Endothelial cell of umbilical vein (primary cell): ENCODE results near the gene COG5. TPM values are rescaled to one million over a fixed set of nuclear protein-coding genes. Genes with fewer than 3 reads are reported as not detected.

ENCODE experiments used
- BruUV-seq: library from RNA; stranded (reverse); fragments of 400-500 nt; replicated peaks from 2 replicates; lab custom pipeline; 2021; lab: Mats Ljungman, UMichigan
- CTCF ChIA-PET: fragments of 300-600, 350-600 bp; sonication (Branson Sonifier 250); formaldehyde crosslinking; loops from one replicate; lab custom pipeline; 2021; ENCODE audit warnings: antibody characterized with exemption, inconsistent platforms; lab: Charles Lee
- POLR2A ChIA-PET: fragments of 300-600, 350-600 bp; sonication (Branson Sonifier 250); formaldehyde crosslinking; loops from one replicate; lab custom pipeline; 2021; ENCODE audit warnings: antibody characterized with exemption, inconsistent platforms; lab: Charles Lee
- DNase-seq: peaks from one replicate; pipeline ENCODE4 v3.0.0-alpha.2; 2011; ENCODE audit warnings: low read depth, low spot score
- FAIRE-seq: peaks from 2 replicates; lab custom pipeline; 2011; peaks lifted over from hg19 to GRCh38; lab: Jason Lieb, UNC
- H2AFZ ChIP-seq: 2 replicates; pipeline ENCODE4 v1.6.0; 2012; ENCODE audit warnings: low read depth, low read length, control low read depth, inconsistent platforms
- H3K27ac ChIP-seq: 2 replicates; pipeline ENCODE4 v1.5.1; 2011; ENCODE audit warnings: low read depth, mild to moderate bottlenecking, control low read depth, low read length, moderate library complexity; ENCODE audit not compliant: insufficient read depth
- H3K27me3 ChIP-seq, 2 experiments: 2 replicates each; pipeline versions ENCODE4 v1.6.0 to v1.6.1; 2011; ENCODE audit warnings: low read length in 2 of 2, mixed read lengths in 1 of 2; ENCODE audit not compliant: control insufficient read depth in 2 of 2, insufficient read depth in 2 of 2
- H3K36me3 ChIP-seq, 2 experiments: 2 replicates in 1 of 2; 3 replicates in 1 of 2; pipeline ENCODE4 v1.5.1; 2011; ENCODE audit warnings: low read length in 2 of 2, mild to moderate bottlenecking in 1 of 2, moderate library complexity in 1 of 2; ENCODE audit not compliant: control insufficient read depth in 2 of 2, insufficient read depth in 2 of 2; ENCODE audit errors: extremely low read depth in 1 of 2
- H3K4me1 ChIP-seq: 3 replicates; pipeline ENCODE4 v1.5.1; 2011; ENCODE audit warnings: mild to moderate bottlenecking, low read length; ENCODE audit not compliant: control insufficient read depth, insufficient read depth; ENCODE audit errors: extremely low read depth
- H3K4me2 ChIP-seq: 2 replicates; pipeline ENCODE4 v1.6.1; 2011; ENCODE audit warnings: low read length, control low read depth, mixed read lengths; ENCODE audit not compliant: insufficient read depth
- H3K4me3 ChIP-seq, 3 experiments: fragments of 200-600 bp in 1 of 3; sonication (generic), shearing (Covaris generic) in 1 of 3; replicated peaks in 1 of 3; 2 replicates each; pipeline ENCODE4 v1.5.1; 2011 to 2016; ENCODE audit warnings: control low read depth in 3 of 3, low read length in 3 of 3, mild to moderate bottlenecking in 2 of 3, inconsistent platforms in 1 of 3, low read depth in 1 of 3, moderate library complexity in 1 of 3; ENCODE audit not compliant: insufficient read depth in 1 of 3
- H3K79me2 ChIP-seq: 2 replicates; pipeline ENCODE4 v1.6.0; 2012; ENCODE audit warnings: low read length, inconsistent platforms; ENCODE audit not compliant: control insufficient read depth, insufficient read depth
- H3K9ac ChIP-seq: replicated peaks from 2 replicates; pipeline ENCODE3; 2011; ENCODE audit warnings: low read length, control low read depth; ENCODE audit not compliant: insufficient read depth; ENCODE audit errors: extremely low read depth
- H3K9me1 ChIP-seq: replicated peaks from 3 replicates; pipeline ENCODE4 v1.6.0; 2011; ENCODE audit warnings: mild to moderate bottlenecking, low read length; ENCODE audit not compliant: control insufficient read depth, insufficient read depth; ENCODE audit errors: extremely low read depth
- H3K9me3 ChIP-seq: replicated peaks from 2 replicates; pipeline ENCODE4 v1.5.1; 2012; ENCODE audit warnings: low read length, inconsistent platforms; ENCODE audit not compliant: control insufficient read depth, insufficient read depth
- H4K20me1 ChIP-seq: replicated peaks from 2 replicates; pipeline ENCODE3; 2011; ENCODE audit warnings: mild to moderate bottlenecking, low read length; ENCODE audit not compliant: control insufficient read depth, insufficient read depth; ENCODE audit errors: extremely low read depth
- EZH2 ChIP-seq: IDR thresholded peaks from 2 replicates; pipeline ENCODE4 v1.6.1; 2012; ENCODE audit warnings: borderline replicate concordance, low read depth, mild to moderate bottlenecking, moderate library complexity, low read length, inconsistent platforms; ENCODE audit not compliant: severe bottlenecking
- FOS ChIP-seq: IDR thresholded peaks from 2 replicates; pipeline ENCODE4 v1.6.1; 2011; ENCODE audit warnings: mild to moderate bottlenecking, low read length, moderate library complexity, borderline replicate concordance; ENCODE audit not compliant: insufficient read depth
- GATA2 ChIP-seq: IDR thresholded peaks from 2 replicates; pipeline ENCODE4 v1.7.0; 2011; ENCODE audit warnings: low read depth, mild to moderate bottlenecking, moderate library complexity, mixed read lengths, low read length; ENCODE audit not compliant: insufficient read length, insufficient read depth
- JUN ChIP-seq: IDR thresholded peaks from 2 replicates; pipeline ENCODE4 v1.6.1; 2011; ENCODE audit warnings: borderline replicate concordance, low read depth; ENCODE audit not compliant: insufficient read length, insufficient read depth
- MYC ChIP-seq: IDR thresholded peaks from one replicate; pipeline ENCODE4 v1.6.1; 2011; ENCODE audit warnings: mild to moderate bottlenecking, low read depth, low read length
- POLR2A ChIP-seq: IDR thresholded peaks from 2 replicates; pipeline ENCODE4 v1.6.1; 2012; ENCODE audit warnings: low read depth, mild to moderate bottlenecking, control low read depth, low read length
- POLR2AphosphoS5 ChIP-seq: IDR thresholded peaks from 2 replicates; pipeline ENCODE4 v1.6.1; 2012; ENCODE audit warnings: low read depth, mild to moderate bottlenecking, control low read depth, low read length, moderate library complexity; ENCODE audit not compliant: insufficient read depth
- dilution Hi-C: fragments of 300-500 bp; cut with MboI; formaldehyde crosslinking; loops from one replicate; pipeline ENCODE4 v1.15.0; 2019; ENCODE audit warnings: low sequenced_read_pairs; ENCODE audit not compliant: extremely low pct_ligation_motif_present
- intact Hi-C: fragments of 100-400 bp; cut with micrococcal nuclease; formaldehyde crosslinking; loops from one replicate; pipeline ENCODE4 v1.10.0; 2022
- polyA plus RNA-seq, 4 experiments: library from polyadenylated mRNA; depleted of rRNA in 3 of 4; stranded (reverse) in 3 of 4; unstranded in 1 of 4; fragments of >200 nt; gene quantifications; 2 replicates each; pipeline versions ENCODE4 v1.2.1 to v1.2.3, GENCODE V29; 2011 to 2012; ENCODE audit warnings: missing spikeins in 1 of 4
- total RNA-seq: library from RNA; stranded (reverse); gene quantifications from 2 replicates; pipeline ENCODE4 v1.2.3, GENCODE V29; 2021
- TF ChIP-seq, protein P1 (sequence below), 2 donors: IDR thresholded peaks; 1 replicate in 1 of 2; 2 replicates in 1 of 2; pipeline ENCODE4 v1.5.1; 2011; ENCODE audit warnings: low read length in 2 of 2, mild to moderate bottlenecking in 2 of 2, moderate library complexity in 2 of 2, control low read depth in 1 of 2, inconsistent platforms in 1 of 2, low read depth in 1 of 2; ENCODE audit not compliant: insufficient read depth in 1 of 2; ENCODE audit errors: extremely low read depth in 1 of 2
- TF ChIP-seq, protein P2 (sequence below): IDR thresholded peaks from 2 replicates; pipeline ENCODE4 v1.6.1; 2011; ENCODE audit not compliant: insufficient read depth, insufficient read length

COG5 gene
- total and polyA plus RNA-seq, 2 donors (not counting 3 experiments of a cell fraction or from before 2014, with no cell fraction given) = 18.8 to 45.3 TPM

DNA sequence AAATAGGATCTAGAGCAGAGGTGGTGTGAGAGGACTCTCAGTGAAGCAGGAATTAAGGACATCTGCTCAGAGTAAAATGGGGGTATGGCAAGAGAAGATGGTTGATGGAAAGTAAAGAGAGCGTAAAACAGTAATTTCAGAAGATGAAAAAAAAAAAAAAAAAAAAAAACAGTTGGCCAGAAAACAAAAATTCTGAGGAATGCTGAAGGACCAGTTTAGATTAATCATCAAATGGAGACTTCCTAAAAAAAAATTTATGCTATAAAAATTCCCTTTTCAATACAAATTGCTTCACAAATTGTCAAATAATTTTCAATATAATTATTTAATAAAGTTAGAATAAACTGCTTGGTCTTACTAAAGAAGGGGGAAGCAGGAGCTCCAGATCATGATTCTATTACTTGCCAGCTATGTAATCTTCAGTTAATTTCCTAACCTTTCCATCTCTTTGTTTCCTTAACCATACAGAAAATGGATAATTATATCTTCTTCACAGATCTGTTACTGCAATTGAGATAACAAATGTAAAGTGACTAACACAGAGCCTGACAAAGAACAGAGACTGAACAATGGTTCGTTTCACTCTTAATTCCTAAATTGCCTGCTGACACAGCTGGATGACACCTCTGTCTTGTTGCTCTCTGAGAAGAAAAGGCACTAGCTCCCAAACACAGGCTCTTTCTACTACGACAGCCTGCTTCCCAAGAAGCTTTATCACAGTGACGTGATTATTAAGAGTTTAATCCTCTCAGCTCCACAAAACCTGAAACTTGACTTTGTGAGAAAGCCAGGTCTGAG is 158.8 kb downstream of the COG5 start:
- Histone ChIP-seq H3K9me3 (no peaks in the 10 kb centered on the region), H3K9me1 (no peaks in the 10 kb centered on the region), H3K9ac (no peak overlapping the region), H3K36me3 (no peaks in the 10 kb centered on the region), H3K4me1 (peaks cover 4% of the 10 kb centered on the region), H3K4me2 (no peak overlapping the region), H2AFZ (no peak overlapping the region), H3K27ac (no peak overlapping the region), H3K4me3 (no peak overlapping the region), H3K27me3 (no peaks in the 10 kb centered on the region), H3K79me2 (no peaks in the 10 kb centered on the region), H4K20me1 (no peaks in the 10 kb centered on the region)
- DNase-seq (peak; percentile 7), FAIRE-seq (no peak)
- BruUV-seq = no TSS peak
- POLR2A ChIA-PET = no interaction called here
- intact Hi-C loops (no loop called here), dilution Hi-C loops (no loop called here)
- TF ChIP-seq GATA2 (no peak), MYC (no peak), POLR2A (no peak), JUN (no peak), FOS (no peak), EZH2 (no peak), POLR2AphosphoS5 (no peak)
- TF ChIP-seq, protein P1, sequence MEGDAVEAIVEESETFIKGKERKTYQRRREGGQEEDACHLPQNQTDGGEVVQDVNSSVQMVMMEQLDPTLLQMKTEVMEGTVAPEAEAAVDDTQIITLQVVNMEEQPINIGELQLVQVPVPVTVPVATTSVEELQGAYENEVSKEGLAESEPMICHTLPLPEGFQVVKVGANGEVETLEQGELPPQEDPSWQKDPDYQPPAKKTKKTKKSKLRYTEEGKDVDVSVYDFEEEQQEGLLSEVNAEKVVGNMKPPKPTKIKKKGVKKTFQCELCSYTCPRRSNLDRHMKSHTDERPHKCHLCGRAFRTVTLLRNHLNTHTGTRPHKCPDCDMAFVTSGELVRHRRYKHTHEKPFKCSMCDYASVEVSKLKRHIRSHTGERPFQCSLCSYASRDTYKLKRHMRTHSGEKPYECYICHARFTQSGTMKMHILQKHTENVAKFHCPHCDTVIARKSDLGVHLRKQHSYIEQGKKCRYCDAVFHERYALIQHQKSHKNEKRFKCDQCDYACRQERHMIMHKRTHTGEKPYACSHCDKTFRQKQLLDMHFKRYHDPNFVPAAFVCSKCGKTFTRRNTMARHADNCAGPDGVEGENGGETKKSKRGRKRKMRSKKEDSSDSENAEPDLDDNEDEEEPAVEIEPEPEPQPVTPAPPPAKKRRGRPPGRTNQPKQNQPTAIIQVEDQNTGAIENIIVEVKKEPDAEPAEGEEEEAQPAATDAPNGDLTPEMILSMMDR (IDR thresholded peaks at IDR 0.05; ENCODE audit: extremely low read depth in 1 of 2, insufficient read depth in 1 of 2, low read depth in 1 of 2, low read length in 2 of 2) = no peak
- TF ChIP-seq, protein P2, sequence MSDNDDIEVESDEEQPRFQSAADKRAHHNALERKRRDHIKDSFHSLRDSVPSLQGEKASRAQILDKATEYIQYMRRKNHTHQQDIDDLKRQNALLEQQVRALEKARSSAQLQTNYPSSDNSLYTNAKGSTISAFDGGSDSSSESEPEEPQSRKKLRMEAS = no peak
- CTCF ChIA-PET = interaction anchor here (0.7 to 1.2 kb wide), 3 partner anchors 10 to 45 kb away, joined by 3 to 4 read pairs (median 4); no protein-coding TSS in a partner anchor
